ENCODE data around the gene SETDB1. TPM values are rescaled to one million over a fixed set of nuclear protein-coding genes. Genes with fewer than 3 reads are reported as not detected.

SETDB1 gene
- total RNA-seq, 1 donor from 2014 or later: 45.8 TPM

- Histone ChIP-seq H3K27me3 (no peaks in the 10 kb centered on the region), H3K4me3 (no peak overlapping the region), H3K4me1 (peaks cover 51% of the 10 kb centered on the region), H3K9me3 (no peaks in the 10 kb centered on the region), H3K36me3 (peaks cover 45% of the 10 kb centered on the region), H3K27ac (peak overlapping the region; percentile 47)
- ATAC-seq: no peak
- no peak for TF ChIP-seq CTCF (IDR thresholded peaks at IDR 0.05)
- DNase-seq: no peak
- intact Hi-C loops (cut with DNase I): no loop called here
Observed at GRCh38 chr1:151002611-151003010, 76.4 kb downstream of the SETDB1 start.

- DNase-seq (no peak), ATAC-seq (no peak)
- no peak for TF ChIP-seq CTCF (IDR thresholded peaks at IDR 0.05)
- Histone ChIP-seq H3K36me3 (peaks cover 39% of the 10 kb centered on the region), H3K9me3 (no peaks in the 10 kb centered on the region), H3K27ac (peak overlapping the region; percentile 47), H3K4me1 (peaks cover 56% of the 10 kb centered on the region), H3K27me3 (no peaks in the 10 kb centered on the region), H3K4me3 (peak overlapping the region; percentile 72)
- intact Hi-C loops (cut with DNase I): no loop called here
Observed at GRCh38 chr1:151003180-151003579, 77.0 kb downstream of the SETDB1 start.

GRCh38 chr1:151005729-151006319, 79.7 kb downstream of the SETDB1 start:
- H3K27me3 ChIP-seq: no peaks in the 10 kb centered on the region
- intact Hi-C loops (cut with DNase I): no loop called here
- H3K27ac ChIP-seq: peak overlapping the region; percentile 96
- peaks cover 67% of the 10 kb centered on the region for H3K4me1 ChIP-seq
- peak overlapping the region; percentile 72 for H3K4me3 ChIP-seq
- no peak for DNase-seq
- ATAC-seq: no peak
- H3K9me3 ChIP-seq: no peaks in the 10 kb centered on the region
- no peak for TF ChIP-seq CTCF (IDR thresholded peaks at IDR 0.05)
- peaks cover 15% of the 10 kb centered on the region for H3K36me3 ChIP-seq

GRCh38 chr1:151006327-151007052, 80.3 kb downstream of the SETDB1 start, which contains the start of gene MINDY1:
Gene MINDY1 (minus strand): TSS chr1:151006902. CDS start chr1:151002617, 4,285 bp downstream.
- Histone ChIP-seq H3K27me3 (no peaks in the 10 kb centered on the region), H3K4me3 (peak within 1 kb of the TSS; percentile 72), H3K9me3 (no peaks in the 10 kb centered on the region), H3K36me3 (peaks cover 9% of the 10 kb centered on the region), H3K4me1 (peaks cover 73% of the 10 kb centered on the region), H3K27ac (peak within 1 kb of the TSS; percentile 96)
- DNase-seq: peak; percentile 79
- ATAC-seq: peak; percentile 74
- TF ChIP-seq CTCF (IDR thresholded peaks at IDR 0.05): peak; percentile 56
- intact Hi-C loops (cut with DNase I): no loop called here

GRCh38 chr1:151007853-151008243, 81.7 kb downstream of the SETDB1 start:
- no peak for DNase-seq
- intact Hi-C loops (cut with DNase I): no loop called here
- Histone ChIP-seq H3K27ac (peak overlapping the region; percentile 96), H3K27me3 (no peaks in the 10 kb centered on the region), H3K36me3 (no peaks in the 10 kb centered on the region), H3K9me3 (no peaks in the 10 kb centered on the region), H3K4me3 (peak overlapping the region; percentile 59), H3K4me1 (peaks cover 69% of the 10 kb centered on the region)
- TF ChIP-seq CTCF (IDR thresholded peaks at IDR 0.05): no peak
- ATAC-seq: no peak

All from upper lobe of right lung (tissue), 1 donor.